OCI-LY1 (cell line): Measurements from ENCODE around the gene MCU.

ENCODE experiments used
- EZH2 ChIP-seq: fragments of 200-600 bp; sonication (generic), shearing (Covaris generic); IDR thresholded peaks from 2 replicates; pipeline ENCODE4 v1.8.0; 2017; ENCODE audit warnings: borderline replicate concordance, mixed run types, mild to moderate bottlenecking, antibody characterized with exemption, low read length, moderate library complexity, mixed read lengths
- TF ChIP-seq, protein P1 (sequence below): fragments of 200-600 bp; sonication (generic), shearing (Covaris generic); IDR thresholded peaks from 2 replicates; pipeline ENCODE4 v1.5.1; 2017; ENCODE audit warnings: mild to moderate bottlenecking, antibody characterized with exemption, low read length, moderate library complexity, mixed read lengths

DNA sequence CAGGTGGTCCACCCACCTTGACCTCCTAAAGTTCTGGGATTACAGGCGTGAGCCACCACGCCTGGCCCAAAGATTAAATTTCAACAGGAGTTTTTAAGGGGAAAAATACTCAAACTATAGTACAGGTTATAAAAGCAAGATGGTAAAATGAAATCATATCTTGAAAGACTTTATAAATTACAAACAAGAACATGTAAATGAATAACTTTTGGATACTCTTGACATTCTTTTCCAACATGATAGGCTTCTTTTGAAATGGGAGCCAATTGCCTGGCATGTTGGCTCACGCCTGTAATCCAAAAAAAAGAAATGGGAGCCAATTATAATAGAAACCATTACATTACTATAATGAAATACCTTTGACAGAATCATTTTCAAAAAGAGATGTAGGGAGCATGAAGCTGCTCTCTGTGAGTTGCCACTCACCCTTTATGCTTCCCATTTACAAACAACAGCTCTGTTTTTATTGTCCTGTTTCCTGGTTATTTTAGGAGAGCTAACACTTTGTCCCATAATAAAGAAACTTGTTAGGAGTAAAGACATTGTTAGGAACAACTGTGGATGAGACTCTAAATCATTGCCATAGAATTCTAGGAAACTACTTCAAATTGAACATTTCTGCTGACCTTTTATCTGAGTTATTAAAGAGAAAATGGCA lies 24.6 kb upstream of the MCU start:
- TF ChIP-seq, protein P1, sequence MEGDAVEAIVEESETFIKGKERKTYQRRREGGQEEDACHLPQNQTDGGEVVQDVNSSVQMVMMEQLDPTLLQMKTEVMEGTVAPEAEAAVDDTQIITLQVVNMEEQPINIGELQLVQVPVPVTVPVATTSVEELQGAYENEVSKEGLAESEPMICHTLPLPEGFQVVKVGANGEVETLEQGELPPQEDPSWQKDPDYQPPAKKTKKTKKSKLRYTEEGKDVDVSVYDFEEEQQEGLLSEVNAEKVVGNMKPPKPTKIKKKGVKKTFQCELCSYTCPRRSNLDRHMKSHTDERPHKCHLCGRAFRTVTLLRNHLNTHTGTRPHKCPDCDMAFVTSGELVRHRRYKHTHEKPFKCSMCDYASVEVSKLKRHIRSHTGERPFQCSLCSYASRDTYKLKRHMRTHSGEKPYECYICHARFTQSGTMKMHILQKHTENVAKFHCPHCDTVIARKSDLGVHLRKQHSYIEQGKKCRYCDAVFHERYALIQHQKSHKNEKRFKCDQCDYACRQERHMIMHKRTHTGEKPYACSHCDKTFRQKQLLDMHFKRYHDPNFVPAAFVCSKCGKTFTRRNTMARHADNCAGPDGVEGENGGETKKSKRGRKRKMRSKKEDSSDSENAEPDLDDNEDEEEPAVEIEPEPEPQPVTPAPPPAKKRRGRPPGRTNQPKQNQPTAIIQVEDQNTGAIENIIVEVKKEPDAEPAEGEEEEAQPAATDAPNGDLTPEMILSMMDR, result no peak
- no peak for TF ChIP-seq EZH2
